NCI-H1436 (cell line): ENCODE data around the gene RDX.
"Not testable (repeated sequence)": the region's sequence is repeated elsewhere in the genome, so short reads cannot be mapped to it uniquely, and the experiment has no call there.

Experiments used
- DNase-seq: peaks from one replicate; lab custom pipeline; 2025; lab: John Stamatoyannopoulos, UW

Gene RDX

GRCh38 chr11:110296226-110297075, at the start of gene RDX:
Gene RDX, minus strand, starts transcription at chr11:110296614. Its CDS starts 16,922 bp downstream, at chr11:110279692.
- peak; percentile 40 for DNase-seq

- DNase-seq: no peak
These were observed 49.3 kb upstream of the RDX start for GRCh38 chr11:110345743-110346142.

GRCh38 chr11:110340436-110340835, 44.0 kb upstream of the RDX start:
- DNase-seq: no peak

- no peak for DNase-seq
These were observed 43.2 kb upstream of the RDX start for GRCh38 chr11:110339456-110340250.

- DNase-seq: no peak
These were observed 42.3 kb upstream of the RDX start for GRCh38 chr11:110338684-110339083.

- no peak for DNase-seq
These were observed 41.3 kb upstream of the RDX start for GRCh38 chr11:110337570-110338193.

- no peak for DNase-seq
These were observed 39.6 kb upstream of the RDX start for GRCh38 chr11:110336054-110336453.

- no peak for DNase-seq
These were observed 38.9 kb upstream of the RDX start for GRCh38 chr11:110335358-110335757.

- DNase-seq: no peak
These were observed 35.2 kb upstream of the RDX start for GRCh38 chr11:110331626-110332025.

GRCh38 chr11:110329445-110329844, 33.0 kb upstream of the RDX start:
- DNase-seq: no peak

GRCh38 chr11:110327508-110327907, 31.1 kb upstream of the RDX start:
- no peak for DNase-seq

GRCh38 chr11:110323786-110324185, 27.4 kb upstream of the RDX start:
- no peak for DNase-seq

- DNase-seq: no peak
These were observed 23.1 kb upstream of the RDX start for GRCh38 chr11:110319501-110319900.

- DNase-seq: no peak
These were observed 22.4 kb upstream of the RDX start for GRCh38 chr11:110318638-110319404.

GRCh38 chr11:110317516-110317932, 21.1 kb upstream of the RDX start:
- DNase-seq: peak; percentile 59

GRCh38 chr11:110314366-110315095, 18.1 kb upstream of the RDX start:
- no peak for DNase-seq

- DNase-seq: no peak
These were observed 16.3 kb upstream of the RDX start for GRCh38 chr11:110312670-110313069.

GRCh38 chr11:110311783-110312579, 15.6 kb upstream of the RDX start:
- DNase-seq: no peak

- DNase-seq: no peak
These were observed 11.7 kb upstream of the RDX start for GRCh38 chr11:110308071-110308470.

- not testable (repeated sequence) for DNase-seq
These were observed 9.6 kb upstream of the RDX start for GRCh38 chr11:110306019-110306388.
